PC-3 (cell line): ENCODE results near the gene SLC25A36. TPM values are rescaled to one million over a fixed set of nuclear protein-coding genes. Genes with fewer than 3 reads are reported as not detected.
"Not testable (repeated sequence)": the region's sequence is repeated elsewhere in the genome, so short reads cannot be mapped to it uniquely, and the experiment has no call there.

ENCODE experiments used
- ATAC-seq: fragments of 200-7000 bp; cut with Tn5 transposase; 2 replicates; pipeline ENCODE4 v1.9.1; 2020; ENCODE audit warnings: mild to moderate bottlenecking, moderate library complexity
- BruUV-seq: library from RNA; stranded (reverse); fragments of 400-500 nt; replicated peaks from 2 replicates; lab custom pipeline; 2021; lab: Mats Ljungman, UMichigan
- CTCF ChIA-PET: fragments of 300-600 bp; sonication (Branson Sonifier 250); formaldehyde crosslinking; loops from one replicate; lab custom pipeline; 2022; ENCODE audit warnings: antibody characterized with exemption; lab: Charles Lee
- POLR2A ChIA-PET: fragments of 300-600 bp; sonication (Branson Sonifier 250); formaldehyde crosslinking; loops from one replicate; lab custom pipeline; 2022; ENCODE audit warnings: antibody characterized with exemption; ENCODE audit not compliant: unreplicated experiment; lab: Charles Lee
- DNase-seq: peaks from one replicate; pipeline ENCODE4 v3.0.0-alpha.2; 2015
- H2AFZ ChIP-seq: fragments of 300-600 bp; sonication (generic); 2 replicates; pipeline ENCODE4 v1.6.0; 2016; ENCODE audit warnings: antibody characterized with exemption, low read length
- H3F3A ChIP-seq: fragments of 300-600 bp; sonication (generic); one replicate; pipeline ENCODE4 v1.6.0; 2017; ENCODE audit warnings: antibody characterized with exemption, low read length, control low read depth, mild to moderate bottlenecking; ENCODE audit not compliant: unreplicated experiment
- H3K27ac ChIP-seq: fragments of 300-600 bp; sonication (generic); 2 replicates; pipeline ENCODE4 v1.5.1; 2016; ENCODE audit warnings: mild to moderate bottlenecking, low read length
- H3K27me3 ChIP-seq: fragments of 300-600 bp; sonication (generic); 2 replicates; pipeline ENCODE4 v1.6.1; 2016; ENCODE audit warnings: low read length, mixed read lengths
- H3K36me3 ChIP-seq: fragments of 300-600 bp; sonication (generic); 2 replicates; pipeline ENCODE4 v1.6.1; 2016; ENCODE audit warnings: low read depth, mixed run types, low read length, mixed read lengths
- H3K4me1 ChIP-seq: fragments of 300-600 bp; sonication (generic); 2 replicates; pipeline ENCODE4 v1.5.1; 2016; ENCODE audit warnings: low read length; ENCODE audit not compliant: insufficient read depth
- H3K4me2 ChIP-seq: fragments of 300-600 bp; sonication (generic); 2 replicates; pipeline ENCODE4 v1.6.0; 2016; ENCODE audit warnings: low read length
- H3K4me3 ChIP-seq: fragments of 300-600 bp; sonication (generic); 2 replicates; pipeline ENCODE4 v1.5.1; 2016; ENCODE audit warnings: mild to moderate bottlenecking, low read length, mixed read lengths
- H3K79me2 ChIP-seq: fragments of 300-600 bp; sonication (generic); 2 replicates; pipeline ENCODE4 v1.6.1; 2017; ENCODE audit warnings: low read length, mixed read lengths
- H3K9ac ChIP-seq: fragments of 300-600 bp; sonication (generic); 2 replicates; pipeline ENCODE4 v1.6.0; 2016; ENCODE audit warnings: mild to moderate bottlenecking, low read length
- H3K9me2 ChIP-seq: fragments of 300-600 bp; sonication (generic); replicated peaks from 2 replicates; pipeline ENCODE4 v1.6.1; 2016; ENCODE audit warnings: mixed run types, low read length, mixed read lengths
- H3K9me3 ChIP-seq: fragments of 300-600 bp; sonication (generic); 2 replicates; pipeline ENCODE4 v1.6.1; 2016; ENCODE audit warnings: low read length, mixed read lengths
- H4K20me1 ChIP-seq: fragments of 300-600 bp; sonication (generic); 2 replicates; pipeline ENCODE4 v1.6.1; 2016; ENCODE audit warnings: low read length, mixed read lengths
- CTCF ChIP-seq: fragments of 300-600 bp; sonication (generic); conservative IDR thresholded peaks from 2 replicates; pipeline ENCODE4 v1.5.1; 2017; ENCODE audit warnings: antibody characterized with exemption, low read depth, mild to moderate bottlenecking, low read length
- EZH2 ChIP-seq: fragments of 300-600 bp; sonication (generic); IDR thresholded peaks from one replicate; pipeline ENCODE4 v1.6.1; 2017; ENCODE audit warnings: antibody characterized with exemption, mild to moderate bottlenecking, low read length; ENCODE audit not compliant: unreplicated experiment
- EZH2phosphoT487 ChIP-seq: fragments of 300-600 bp; sonication (generic); IDR thresholded peaks from 2 replicates; pipeline ENCODE4 v1.6.1; 2018; ENCODE audit warnings: mild to moderate bottlenecking, antibody characterized with exemption, low read length, borderline replicate concordance
- intact Hi-C: fragments of 100-400 bp; cut with micrococcal nuclease; formaldehyde crosslinking; loops from 2 replicates; pipeline ENCODE4 v1.9.0; 2023
- total RNA-seq: library from RNA; depleted of rRNA; stranded (reverse); fragments of >200 nt; gene quantifications from 2 replicates; pipeline ENCODE4 v1.2.3, GENCODE V29; 2014

Gene SLC25A36
- total RNA-seq, 1 experiment from 2014 or later = 57.3 TPM

GRCh38 chr3:140933552-140933951, 8.1 kb upstream of the SLC25A36 start:
- no peaks in the 10 kb centered on the region for H3K79me2 ChIP-seq
- H3F3A ChIP-seq = no peaks in the 10 kb centered on the region
- no peaks in the 10 kb centered on the region for H3K27me3 ChIP-seq
- DNase-seq = no peak
- H4K20me1 ChIP-seq = no peaks in the 10 kb centered on the region
- no peak overlapping the region for H2AFZ ChIP-seq
- CTCF ChIA-PET = no interaction called here
- intact Hi-C loops = no loop called here
- H3K9me3 ChIP-seq = no peaks in the 10 kb centered on the region
- TF ChIP-seq EZH2phosphoT487 (no peak), EZH2 (no peak), CTCF (no peak)
- no peak overlapping the region for H3K9ac ChIP-seq
- no peak overlapping the region for H3K4me3 ChIP-seq
- no TSS peak for BruUV-seq
- H3K27ac ChIP-seq = no peak overlapping the region
- no peak overlapping the region for H3K4me2 ChIP-seq
- POLR2A ChIA-PET = no interaction called here
- no peaks in the 10 kb centered on the region for H3K9me2 ChIP-seq
- no peak for ATAC-seq
- no peaks in the 10 kb centered on the region for H3K36me3 ChIP-seq
- H3K4me1 ChIP-seq = no peaks in the 10 kb centered on the region

DNA sequence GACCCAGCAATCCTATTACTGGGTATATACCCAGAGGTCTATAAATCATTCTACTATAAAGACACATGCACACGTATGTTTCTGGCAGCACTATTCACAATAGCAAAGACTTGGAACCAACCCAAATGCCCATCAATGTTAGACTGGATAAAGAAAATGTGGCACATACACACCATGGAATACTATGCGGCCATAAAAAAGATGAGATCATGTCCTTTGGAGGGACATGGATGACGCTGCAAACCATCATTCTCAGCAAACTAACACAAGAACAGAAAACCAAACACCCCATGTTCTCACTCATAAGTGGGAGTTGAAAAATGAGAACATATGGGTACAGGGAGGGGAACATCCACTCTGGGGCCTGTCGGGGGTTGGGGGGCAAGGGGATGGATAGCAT, 2.3 kb upstream of the SLC25A36 start:
- intact Hi-C loops, POLR2A ChIA-PET, H3K27me3 ChIP-seq, H3K9me3 ChIP-seq, H2AFZ ChIP-seq, H3K9ac ChIP-seq, CTCF ChIA-PET, H3K4me2 ChIP-seq, BruUV-seq, DNase-seq, H3K9me2 ChIP-seq, H3K4me3 ChIP-seq, ATAC-seq, H3K27ac ChIP-seq, H3K36me3 ChIP-seq, H3F3A ChIP-seq: not testable (repeated sequence)
- peaks cover 18% of the 10 kb centered on the region for H4K20me1 ChIP-seq
- peaks cover 23% of the 10 kb centered on the region for H3K79me2 ChIP-seq
- peaks cover 11% of the 10 kb centered on the region; the same call in 1 of the 2 replicates for H3K4me1 ChIP-seq

GRCh38 chr3:140941090-140941433, 574 bp upstream of the SLC25A36 start:
- H3K4me2 ChIP-seq = peak overlapping the region; percentile 82
- TF ChIP-seq CTCF (no peak), EZH2phosphoT487 (no peak), EZH2 (no peak)
- ChIA-PET POLR2A (no interaction called here), CTCF (no interaction called here)
- DNase-seq = no peak
- H3K27me3 ChIP-seq = no peaks in the 10 kb centered on the region
- no TSS peak for BruUV-seq
- H3K79me2 ChIP-seq = peaks cover 40% of the 10 kb centered on the region
- intact Hi-C loops = loop anchor here (2.0 kb wide), 1 partner anchor 32 kb away; no protein-coding TSS in a partner anchor
- H3K9ac ChIP-seq = peak overlapping the region; percentile 41; the same call in 1 of the 2 replicates
- H3K4me3 ChIP-seq = peak overlapping the region; percentile 82
- no peaks in the 10 kb centered on the region for H3K9me3 ChIP-seq
- no peaks in the 10 kb centered on the region for H3F3A ChIP-seq
- H3K27ac ChIP-seq = peak overlapping the region; percentile 25; the same call in 1 of the 2 replicates
- H3K4me1 ChIP-seq = peaks cover 13% of the 10 kb centered on the region; the same call in 1 of the 2 replicates
- H3K9me2 ChIP-seq = no peaks in the 10 kb centered on the region
- no peaks in the 10 kb centered on the region for H3K36me3 ChIP-seq
- H2AFZ ChIP-seq = peak overlapping the region; percentile 94
- H4K20me1 ChIP-seq = peaks cover 29% of the 10 kb centered on the region
- ATAC-seq = no peak
